Measurements from ENCODE around the gene NAPB. TPM values are rescaled to one million over a fixed set of nuclear protein-coding genes. Genes with fewer than 3 reads are reported as not detected.

The NAPB gene
- total RNA-seq, 1 experiment from 2014 or later: 4.6 TPM

DNA sequence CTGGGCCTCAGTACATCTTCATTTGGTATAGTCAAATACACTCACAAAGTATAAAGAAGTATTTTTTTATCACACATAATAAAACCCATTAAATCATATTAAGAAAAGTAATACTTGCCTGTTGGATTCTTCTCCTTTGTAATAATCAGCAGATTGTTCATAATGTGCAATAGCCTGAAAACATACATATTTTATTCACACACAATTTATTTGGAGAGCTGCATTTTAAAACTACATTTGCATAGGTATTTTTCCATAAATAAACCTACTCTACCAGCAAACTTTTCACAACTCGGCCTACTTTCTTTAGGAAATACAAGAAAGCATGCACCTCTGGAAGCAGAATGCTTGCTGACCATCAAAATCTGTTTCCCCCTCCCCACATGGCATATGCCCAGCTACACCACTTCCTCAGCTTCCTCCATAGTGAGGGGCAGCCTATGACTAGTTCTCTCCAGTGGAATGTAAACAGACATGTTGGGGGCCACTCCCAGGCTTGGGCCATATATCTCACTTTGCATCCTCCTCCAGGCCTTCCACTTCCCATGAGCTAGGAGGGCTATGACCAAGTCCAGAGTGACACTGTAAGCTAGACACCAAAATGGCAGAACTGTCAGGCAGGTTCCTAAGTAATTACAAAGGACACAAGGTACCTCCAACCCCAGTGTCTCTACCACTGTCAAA is 31.1 kb downstream of the NAPB start:
- no peaks in the 10 kb centered on the region for H3K27me3 Mint-ChIP-seq (ENCODE audit: unreplicated experiment)

DNA sequence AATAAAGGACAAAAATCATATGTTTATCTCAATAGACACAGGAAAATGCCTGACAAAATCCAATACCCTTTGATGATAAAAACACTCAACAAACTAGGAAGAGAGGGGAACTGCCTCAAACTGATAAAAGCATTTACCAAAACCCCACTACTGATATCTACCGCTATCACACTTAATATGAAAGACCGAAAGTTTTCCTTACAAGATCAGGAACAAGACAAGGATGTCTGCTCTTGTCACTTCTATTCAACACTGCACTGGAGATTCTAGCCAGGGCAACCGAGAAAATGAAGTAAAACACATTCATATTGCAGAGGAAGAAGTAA is 34.2 kb downstream of the NAPB start:
- intact Hi-C loops (cut with micrococcal nuclease; ENCODE audit: unreplicated experiment): no loop called here
- Mint-ChIP-seq H3K9me3 (ENCODE audit: low read depth, unreplicated experiment) (no peaks in the 10 kb centered on the region), H3K27ac (ENCODE audit: unreplicated experiment) (no peak overlapping the region), H3K4me1 (ENCODE audit: low read depth, unreplicated experiment) (no peaks in the 10 kb centered on the region), H3K4me3 (ENCODE audit: low read depth, unreplicated experiment) (no peak overlapping the region), H3K27me3 (ENCODE audit: unreplicated experiment) (no peaks in the 10 kb centered on the region), H3K36me3 (ENCODE audit: insufficient read depth, unreplicated experiment) (no peaks in the 10 kb centered on the region)
- no TSS peak for BruUV-seq (replicated peaks)
- CTCF ChIA-PET: no interaction called here
- TF ChIP-seq, protein P1, sequence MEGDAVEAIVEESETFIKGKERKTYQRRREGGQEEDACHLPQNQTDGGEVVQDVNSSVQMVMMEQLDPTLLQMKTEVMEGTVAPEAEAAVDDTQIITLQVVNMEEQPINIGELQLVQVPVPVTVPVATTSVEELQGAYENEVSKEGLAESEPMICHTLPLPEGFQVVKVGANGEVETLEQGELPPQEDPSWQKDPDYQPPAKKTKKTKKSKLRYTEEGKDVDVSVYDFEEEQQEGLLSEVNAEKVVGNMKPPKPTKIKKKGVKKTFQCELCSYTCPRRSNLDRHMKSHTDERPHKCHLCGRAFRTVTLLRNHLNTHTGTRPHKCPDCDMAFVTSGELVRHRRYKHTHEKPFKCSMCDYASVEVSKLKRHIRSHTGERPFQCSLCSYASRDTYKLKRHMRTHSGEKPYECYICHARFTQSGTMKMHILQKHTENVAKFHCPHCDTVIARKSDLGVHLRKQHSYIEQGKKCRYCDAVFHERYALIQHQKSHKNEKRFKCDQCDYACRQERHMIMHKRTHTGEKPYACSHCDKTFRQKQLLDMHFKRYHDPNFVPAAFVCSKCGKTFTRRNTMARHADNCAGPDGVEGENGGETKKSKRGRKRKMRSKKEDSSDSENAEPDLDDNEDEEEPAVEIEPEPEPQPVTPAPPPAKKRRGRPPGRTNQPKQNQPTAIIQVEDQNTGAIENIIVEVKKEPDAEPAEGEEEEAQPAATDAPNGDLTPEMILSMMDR (IDR thresholded peaks at IDR 0.05; ENCODE audit: unreplicated experiment): no peak
- DNase-seq: no peak

More for the DNA sequence above, 31.1 kb downstream of the NAPB start:
- Mint-ChIP-seq H3K4me3 (ENCODE audit: low read depth, unreplicated experiment) (no peak overlapping the region), H3K4me1 (ENCODE audit: low read depth, unreplicated experiment) (no peaks in the 10 kb centered on the region), H3K9me3 (ENCODE audit: low read depth, unreplicated experiment) (no peaks in the 10 kb centered on the region), H3K27ac (ENCODE audit: unreplicated experiment) (no peak overlapping the region), H3K36me3 (ENCODE audit: insufficient read depth, unreplicated experiment) (no peaks in the 10 kb centered on the region)
- TF ChIP-seq, protein P1 (IDR thresholded peaks at IDR 0.05; ENCODE audit: unreplicated experiment): no peak
- CTCF ChIA-PET: no interaction called here
- BruUV-seq (replicated peaks): no TSS peak
- DNase-seq: no peak
- intact Hi-C loops (cut with micrococcal nuclease; ENCODE audit: unreplicated experiment): no loop called here

DNA sequence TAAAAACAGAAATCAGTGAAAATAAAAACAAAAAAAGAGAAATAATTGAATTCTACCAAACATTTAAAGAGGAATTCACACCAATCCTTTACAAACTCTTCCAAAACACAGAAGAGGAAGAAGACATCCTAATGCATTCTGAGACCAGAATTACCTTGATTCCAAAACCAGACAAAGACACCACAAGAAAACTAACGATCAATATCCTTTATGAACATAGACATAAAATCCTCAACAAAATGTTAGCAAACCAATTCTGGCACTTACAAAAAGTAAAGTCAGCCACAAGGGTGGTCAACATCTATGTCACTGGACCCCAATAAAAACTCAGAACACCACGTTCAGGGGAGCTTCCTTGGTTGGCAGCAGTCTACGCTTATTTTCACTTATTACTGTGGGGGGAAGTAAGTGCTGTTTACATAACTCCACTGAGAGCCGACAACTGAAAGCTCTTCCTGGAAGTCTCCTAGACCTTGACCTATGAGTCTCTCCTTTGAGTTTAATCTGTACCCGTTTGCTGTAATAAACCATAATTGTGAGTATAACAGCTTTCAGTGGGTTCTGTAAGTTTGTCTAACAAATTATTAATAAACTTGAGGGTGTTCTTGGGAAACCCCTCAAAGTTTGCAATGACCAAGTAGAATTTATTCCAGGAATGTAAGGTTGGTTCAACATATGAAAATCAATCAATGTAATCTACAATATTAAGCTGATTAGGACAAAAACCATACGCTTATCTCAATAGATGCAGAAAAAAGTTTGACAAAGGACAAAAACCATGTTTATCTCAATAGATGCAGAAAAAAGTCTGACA is 34.8 kb downstream of the NAPB start:
- H3K27me3 Mint-ChIP-seq (ENCODE audit: unreplicated experiment): no peaks in the 10 kb centered on the region
- no peak overlapping the region for H3K27ac Mint-ChIP-seq (ENCODE audit: unreplicated experiment)
- H3K4me1 Mint-ChIP-seq (ENCODE audit: low read depth, unreplicated experiment): no peaks in the 10 kb centered on the region
- CTCF ChIA-PET: no interaction called here
- no peak overlapping the region for H3K4me3 Mint-ChIP-seq (ENCODE audit: low read depth, unreplicated experiment)
- BruUV-seq (replicated peaks): no TSS peak
- no peaks in the 10 kb centered on the region for H3K9me3 Mint-ChIP-seq (ENCODE audit: low read depth, unreplicated experiment)
- no peaks in the 10 kb centered on the region for H3K36me3 Mint-ChIP-seq (ENCODE audit: insufficient read depth, unreplicated experiment)
- no peak for DNase-seq
- intact Hi-C loops (cut with micrococcal nuclease; ENCODE audit: unreplicated experiment): no loop called here
- TF ChIP-seq, protein P1 (IDR thresholded peaks at IDR 0.05; ENCODE audit: unreplicated experiment): no peak

DNA sequence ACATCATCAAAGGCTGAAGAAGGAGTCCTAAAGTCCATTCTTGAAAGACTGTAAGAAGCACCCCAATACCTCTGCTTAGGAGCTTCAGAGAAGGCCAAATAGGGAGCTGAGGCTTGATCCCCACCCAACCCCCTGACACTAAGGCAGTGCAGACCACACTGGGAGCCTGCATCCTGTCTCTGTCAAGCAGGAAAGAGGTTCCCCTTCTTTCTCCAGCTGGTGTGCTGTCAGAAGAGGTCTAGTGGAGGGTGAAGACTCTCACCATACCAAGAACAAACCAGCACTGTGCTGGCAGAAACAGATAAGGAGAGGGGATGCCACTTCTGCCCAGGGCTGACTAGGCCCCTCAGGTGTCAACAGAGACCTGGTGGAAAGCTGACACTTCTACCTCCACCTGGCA is 39.4 kb downstream of the NAPB start:
- Mint-ChIP-seq H3K4me3 (ENCODE audit: low read depth, unreplicated experiment) (no peak overlapping the region), H3K36me3 (ENCODE audit: insufficient read depth, unreplicated experiment) (no peaks in the 10 kb centered on the region), H3K4me1 (ENCODE audit: low read depth, unreplicated experiment) (no peaks in the 10 kb centered on the region), H3K27ac (ENCODE audit: unreplicated experiment) (no peak overlapping the region), H3K27me3 (ENCODE audit: unreplicated experiment) (no peaks in the 10 kb centered on the region), H3K9me3 (ENCODE audit: low read depth, unreplicated experiment) (no peaks in the 10 kb centered on the region)
- DNase-seq: no peak
- CTCF ChIA-PET: no interaction called here
- intact Hi-C loops (cut with micrococcal nuclease; ENCODE audit: unreplicated experiment): no loop called here
- TF ChIP-seq, protein P1 (IDR thresholded peaks at IDR 0.05; ENCODE audit: unreplicated experiment): no peak
- BruUV-seq (replicated peaks): no TSS peak
